ENCODE measurements around the gene HABP2.

The HABP2 gene

DNA sequence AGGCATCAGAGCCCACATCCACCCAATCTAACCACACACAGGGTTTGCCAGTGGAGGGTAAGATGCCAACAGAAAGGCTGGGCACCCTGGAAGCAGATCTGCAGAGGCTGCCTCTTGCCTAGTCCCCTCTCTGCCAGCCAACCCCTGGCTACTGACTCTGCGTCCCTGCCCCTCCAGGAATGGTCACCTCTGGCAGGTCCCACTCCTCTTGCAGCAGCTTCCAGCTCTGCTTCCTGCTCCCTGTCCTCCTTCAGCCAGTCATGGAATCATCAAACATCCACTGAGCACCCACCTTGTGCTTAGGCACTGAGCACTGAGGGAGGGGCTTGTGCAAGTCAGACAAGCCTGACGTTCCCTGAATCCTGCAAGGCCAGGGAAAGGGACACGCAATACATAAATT is 20.1 kb upstream of the HABP2 start:
- TF ChIP-seq, protein P1, sequence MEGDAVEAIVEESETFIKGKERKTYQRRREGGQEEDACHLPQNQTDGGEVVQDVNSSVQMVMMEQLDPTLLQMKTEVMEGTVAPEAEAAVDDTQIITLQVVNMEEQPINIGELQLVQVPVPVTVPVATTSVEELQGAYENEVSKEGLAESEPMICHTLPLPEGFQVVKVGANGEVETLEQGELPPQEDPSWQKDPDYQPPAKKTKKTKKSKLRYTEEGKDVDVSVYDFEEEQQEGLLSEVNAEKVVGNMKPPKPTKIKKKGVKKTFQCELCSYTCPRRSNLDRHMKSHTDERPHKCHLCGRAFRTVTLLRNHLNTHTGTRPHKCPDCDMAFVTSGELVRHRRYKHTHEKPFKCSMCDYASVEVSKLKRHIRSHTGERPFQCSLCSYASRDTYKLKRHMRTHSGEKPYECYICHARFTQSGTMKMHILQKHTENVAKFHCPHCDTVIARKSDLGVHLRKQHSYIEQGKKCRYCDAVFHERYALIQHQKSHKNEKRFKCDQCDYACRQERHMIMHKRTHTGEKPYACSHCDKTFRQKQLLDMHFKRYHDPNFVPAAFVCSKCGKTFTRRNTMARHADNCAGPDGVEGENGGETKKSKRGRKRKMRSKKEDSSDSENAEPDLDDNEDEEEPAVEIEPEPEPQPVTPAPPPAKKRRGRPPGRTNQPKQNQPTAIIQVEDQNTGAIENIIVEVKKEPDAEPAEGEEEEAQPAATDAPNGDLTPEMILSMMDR (IDR thresholded peaks at IDR 0.05; ENCODE audit: low read depth, low read length): no peak
- no peak for DNase-seq (ENCODE audit: low read depth in 2 of 2)
- H3K4me3 ChIP-seq (replicated peaks in 1 of 2; ENCODE audit: low read depth in 2 of 2, low read length in 2 of 2): no peak overlapping the region

DNA sequence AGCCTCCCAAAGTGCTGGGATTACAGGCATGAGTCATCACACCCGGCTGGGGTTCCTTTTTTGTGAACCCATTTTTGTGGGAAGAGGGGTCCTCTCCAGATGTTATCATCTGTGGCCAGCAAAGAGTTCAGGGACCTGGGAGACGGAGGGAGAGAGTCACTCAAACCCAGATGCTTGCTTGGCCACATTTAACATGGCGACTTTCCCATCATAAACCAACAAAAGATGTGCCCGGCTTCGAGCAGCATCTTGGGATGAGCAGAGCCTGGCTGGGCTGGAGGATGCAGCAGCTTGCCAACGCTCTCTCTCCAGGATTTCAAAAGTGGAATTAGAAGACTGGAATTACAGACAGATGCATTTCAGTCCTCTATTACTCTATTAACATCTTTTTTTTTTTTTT is 19.1 kb upstream of the HABP2 start:
- no peak for DNase-seq (ENCODE audit: low read depth in 2 of 2)
- TF ChIP-seq, protein P1 (IDR thresholded peaks at IDR 0.05; ENCODE audit: low read depth, low read length): no peak
- no peak overlapping the region for H3K4me3 ChIP-seq (replicated peaks in 1 of 2; ENCODE audit: low read depth in 2 of 2, low read length in 2 of 2)

DNA sequence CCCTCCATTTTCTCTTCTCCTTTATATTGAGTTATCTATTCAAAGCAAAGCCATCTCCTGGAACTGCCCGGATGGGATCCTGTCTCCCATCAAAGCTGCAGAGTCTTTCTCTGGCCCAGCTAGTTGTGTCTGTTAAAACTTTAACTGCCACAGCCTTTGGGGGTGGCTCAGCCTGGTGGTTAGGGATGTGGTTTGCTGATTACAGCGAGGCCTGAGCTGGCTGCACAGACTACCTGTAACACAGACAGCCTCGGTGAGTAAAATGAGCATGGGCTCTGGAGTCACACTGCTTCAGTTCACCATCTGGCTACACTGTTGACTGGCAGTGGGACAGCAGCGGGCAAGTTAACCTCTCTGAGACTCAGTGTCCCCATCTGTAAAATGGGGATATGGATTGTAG is 18.4 kb upstream of the HABP2 start:
- H3K4me3 ChIP-seq (replicated peaks in 1 of 2; ENCODE audit: low read depth in 2 of 2, low read length in 2 of 2): no peak overlapping the region
- TF ChIP-seq, protein P1 (IDR thresholded peaks at IDR 0.05; ENCODE audit: low read depth, low read length): no peak
- no peak for DNase-seq (ENCODE audit: low read depth in 2 of 2)

DNA sequence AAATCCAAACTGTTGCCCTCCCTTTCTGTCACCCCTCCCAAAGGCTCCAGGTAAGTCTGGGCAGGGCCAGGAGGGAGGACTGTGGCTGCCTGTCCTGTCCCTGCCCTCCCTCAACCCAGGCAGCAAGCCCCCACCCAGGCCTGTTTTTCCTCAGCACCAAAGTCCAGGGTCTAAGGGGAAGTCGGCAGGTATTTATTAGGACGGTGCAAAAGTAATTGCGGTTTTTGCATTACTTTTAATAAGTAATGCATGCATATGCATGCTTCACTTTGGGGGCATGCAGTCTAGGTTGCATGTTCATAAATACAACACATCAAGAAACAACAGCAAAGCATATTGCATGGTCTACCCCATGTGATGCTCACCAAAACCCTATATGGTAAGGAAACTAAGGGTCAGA is 15.2 kb upstream of the HABP2 start:
- H3K4me3 ChIP-seq (replicated peaks in 1 of 2; ENCODE audit: low read depth in 2 of 2, low read length in 2 of 2): no peak overlapping the region
- DNase-seq (ENCODE audit: low read depth in 2 of 2): no peak
- TF ChIP-seq, protein P1 (IDR thresholded peaks at IDR 0.05; ENCODE audit: low read depth, low read length): no peak

DNA sequence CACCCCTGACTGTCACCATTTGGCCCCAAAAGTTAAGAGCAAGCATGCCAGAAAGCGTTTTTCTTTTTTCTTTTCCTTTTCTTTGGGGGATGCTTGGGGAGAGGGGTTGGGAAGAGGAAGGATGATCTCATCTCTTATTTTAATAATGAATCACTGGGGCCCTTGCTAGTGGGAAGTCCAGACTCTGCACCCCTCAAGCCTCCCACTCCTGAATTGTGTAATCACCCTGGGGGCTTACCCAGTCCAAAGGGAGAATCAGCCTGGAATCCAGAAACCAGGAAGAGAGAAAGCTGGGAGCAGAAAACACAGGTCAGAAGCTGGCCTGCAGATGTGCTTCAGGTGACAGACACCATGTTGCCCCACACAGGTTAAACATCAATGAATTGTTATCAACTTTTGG is 14.7 kb upstream of the HABP2 start:
- H3K4me3 ChIP-seq (replicated peaks in 1 of 2; ENCODE audit: low read depth in 2 of 2, low read length in 2 of 2): no peak overlapping the region
- TF ChIP-seq, protein P1 (IDR thresholded peaks at IDR 0.05; ENCODE audit: low read depth, low read length): no peak
- DNase-seq (ENCODE audit: low read depth in 2 of 2): no peak

DNA sequence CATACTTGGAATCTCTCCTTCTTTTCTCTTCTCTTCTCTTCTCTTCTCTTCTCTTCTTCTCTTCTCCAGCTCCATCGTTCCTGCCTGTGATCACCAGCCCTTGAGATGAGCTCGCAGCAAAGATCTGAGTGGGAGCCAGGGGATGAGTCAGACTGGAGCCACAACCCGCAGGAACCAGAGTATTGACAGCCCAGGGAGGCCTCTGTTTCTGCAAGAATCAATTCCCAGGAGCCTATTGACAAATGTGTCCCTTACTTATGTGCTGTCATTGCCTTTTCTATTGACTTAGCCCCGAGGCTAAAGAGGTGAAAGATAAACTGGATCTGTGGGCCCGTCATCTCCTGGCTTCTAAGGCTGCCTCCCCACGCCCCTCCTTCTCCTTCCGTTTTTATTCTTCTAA is 13.1 kb upstream of the HABP2 start:
- peak in 1 of 2 donors; percentile 8 for DNase-seq (ENCODE audit: low read depth in 2 of 2)
- no peak overlapping the region for H3K4me3 ChIP-seq (replicated peaks in 1 of 2; ENCODE audit: low read depth in 2 of 2, low read length in 2 of 2)
- TF ChIP-seq, protein P1 (IDR thresholded peaks at IDR 0.05; ENCODE audit: low read depth, low read length): no peak

DNA sequence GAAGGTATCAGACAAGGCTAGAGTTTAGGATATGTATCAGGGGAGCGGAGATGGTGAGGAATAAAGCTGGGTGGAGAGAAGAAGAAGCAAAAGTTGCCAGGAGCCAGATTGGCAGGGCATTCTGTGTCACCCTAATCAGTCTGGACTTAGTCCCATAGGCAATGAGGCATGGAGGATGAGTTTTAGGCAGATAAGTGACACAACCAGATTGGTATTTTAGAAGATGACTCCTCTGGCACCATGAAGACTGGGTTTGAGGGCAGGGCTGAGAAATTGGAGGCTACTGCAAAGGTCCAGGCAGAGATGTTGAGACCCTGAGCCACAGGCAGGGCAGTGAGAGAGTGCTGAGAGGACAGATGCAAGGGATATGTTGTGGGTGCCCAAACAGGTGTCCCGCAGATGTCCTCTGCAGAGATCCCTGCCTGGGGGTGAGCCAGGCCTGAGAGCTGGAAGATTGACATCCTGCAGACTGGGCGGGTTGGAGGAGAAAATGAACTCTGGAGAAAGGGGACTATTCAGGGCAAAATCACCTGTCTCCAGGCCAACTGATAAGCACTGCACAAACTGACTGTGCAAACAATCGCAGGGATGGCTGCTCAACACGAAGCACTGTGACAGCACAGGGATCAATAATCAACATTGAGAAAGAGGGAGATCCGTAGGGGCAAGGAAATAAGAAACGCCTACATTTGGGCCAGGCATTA is 11.9 kb upstream of the HABP2 start:
- TF ChIP-seq, protein P1 (IDR thresholded peaks at IDR 0.05; ENCODE audit: low read depth, low read length): no peak
- no peak for DNase-seq (ENCODE audit: low read depth in 2 of 2)
- H3K4me3 ChIP-seq (replicated peaks in 1 of 2; ENCODE audit: low read depth in 2 of 2, low read length in 2 of 2): no peak overlapping the region

Measured in cardiac fibroblast (primary cell).